Myocyte (in vitro differentiated cells): ENCODE results near the gene G2E3. TPM values are rescaled to one million over a fixed set of nuclear protein-coding genes. Genes with fewer than 3 reads are reported as not detected.
"Not testable (repeated sequence)": the region's sequence is repeated elsewhere in the genome, so short reads cannot be mapped to it uniquely, and the experiment has no call there.

Experiments used
- DNase-seq: peaks from one replicate; pipeline ENCODE4 v3.0.0-alpha.2; 2012; ENCODE audit warnings: low read depth
- total RNA-seq: library from RNA; depleted of rRNA; stranded (reverse); fragments of >200 nt; gene quantifications from 2 replicates; pipeline ENCODE4 v1.2.3, GENCODE V29; 2014

G2E3 gene
- total RNA-seq, 1 donor from 2014 or later: 12.3 TPM

GRCh38 chr14:30600922-30601918 is 42.3 kb downstream of the G2E3 start:
- DNase-seq: peak; percentile 58

GRCh38 chr14:30603402-30603801 is 44.4 kb downstream of the G2E3 start:
- no peak for DNase-seq

- DNase-seq: not testable (repeated sequence)
Measured at GRCh38 chr14:30604696-30605095, 45.7 kb downstream of the G2E3 start.

- DNase-seq: peak; percentile 29
Measured at GRCh38 chr14:30607156-30607780, 48.3 kb downstream of the G2E3 start.

- DNase-seq: peak; percentile 65
Measured at GRCh38 chr14:30608533-30609006, 49.6 kb downstream of the G2E3 start.

- DNase-seq: peak; percentile 64
Measured at GRCh38 chr14:30610787-30611343, 51.9 kb downstream of the G2E3 start.

GRCh38 chr14:30614155-30614554 is 55.2 kb downstream of the G2E3 start:
- DNase-seq: no peak

- DNase-seq: no peak
Measured at GRCh38 chr14:30620178-30620577, 61.2 kb downstream of the G2E3 start.

GRCh38 chr14:30621354-30621939 is 62.5 kb downstream of the G2E3 start:
- peak; percentile 10 for DNase-seq

GRCh38 chr14:30621940-30622830 is 63.2 kb downstream of the G2E3 start, which contains the start of gene SCFD1:
TSS of gene SCFD1 (plus strand) at chr14:30622319. CDS start at chr14:30622339, 20 bp downstream.
- DNase-seq: peak; percentile 94

- DNase-seq: no peak
Measured at GRCh38 chr14:30623412-30624131, 64.6 kb downstream of the G2E3 start.

- no peak for DNase-seq
Measured at GRCh38 chr14:30624132-30624423, 65.1 kb downstream of the G2E3 start.

- DNase-seq: no peak
Measured at GRCh38 chr14:30625533-30625932, 66.6 kb downstream of the G2E3 start.

GRCh38 chr14:30629432-30629831 is 70.5 kb downstream of the G2E3 start:
- DNase-seq: not testable (repeated sequence)

- no peak for DNase-seq
Measured at GRCh38 chr14:30630248-30630647, 71.3 kb downstream of the G2E3 start.

GRCh38 chr14:30632730-30633129 is 73.8 kb downstream of the G2E3 start:
- no peak for DNase-seq

GRCh38 chr14:30638926-30639325 is 80.0 kb downstream of the G2E3 start:
- DNase-seq: no peak

- no peak for DNase-seq
Measured at GRCh38 chr14:30641207-30641606, 82.2 kb downstream of the G2E3 start.

- not testable (repeated sequence) for DNase-seq
Measured at GRCh38 chr14:30644462-30644861, 85.5 kb downstream of the G2E3 start.

GRCh38 chr14:30645600-30645999 is 86.6 kb downstream of the G2E3 start:
- no peak for DNase-seq
